HAP-1 (cell line): Measurements from ENCODE around the gene PBX1.
"Not testable (repeated sequence)": the region's sequence is repeated elsewhere in the genome, so short reads cannot be mapped to it uniquely, and the experiment has no call there.

Source experiments
- DNase-seq, 2 experiments: peaks; one replicate each; pipeline ENCODE4 v3.0.0-alpha.2; 2016 to 2020; ENCODE audit warnings: low spot score in 2 of 2
- H3K27me3 ChIP-seq: fragments of 250-450 bp; sonication (Bioruptor Pico); 2 replicates; pipeline ENCODE4 v1.5.1; 2020; ENCODE audit warnings: low read depth, mild to moderate bottlenecking, moderate library complexity
- H3K36me3 ChIP-seq: fragments of 250-450 bp; sonication (Bioruptor Pico); replicated peaks from 2 replicates; pipeline ENCODE4 v1.5.1; 2020; ENCODE audit warnings: mild to moderate bottlenecking
- H3K4me1 ChIP-seq: fragments of 250-450 bp; sonication (Bioruptor Pico); 2 replicates; pipeline ENCODE4 v1.5.1; 2020; ENCODE audit warnings: mild to moderate bottlenecking
- H3K4me3 ChIP-seq: fragments of 250-450 bp; sonication (Bioruptor Pico); 2 replicates; pipeline ENCODE4 v1.5.1; 2020; ENCODE audit warnings: mild to moderate bottlenecking, moderate library complexity
- H3K9me3 ChIP-seq: fragments of 250-450 bp; sonication (Bioruptor Pico); 2 replicates; pipeline ENCODE4 v1.5.1; 2020; ENCODE audit warnings: mild to moderate bottlenecking, moderate library complexity
- in situ Hi-C: fragments of 300-500 bp; cut with MboI; formaldehyde crosslinking; loops from 3 replicates; pipeline ENCODE4 v1.14.3; 2020; ENCODE audit warnings: low sequenced_read_pairs, inconsistent platforms, mixed read lengths

PBX1 gene

GRCh38 chr1:164558461-164559341 lies at the start of gene PBX1:
PBX1 (plus strand) TSS chr1:164559184.
- DNase-seq: peak; percentile 98 to 99
- no peaks in the 10 kb centered on the region for H3K9me3 ChIP-seq
- no peaks in the 10 kb centered on the region for H3K36me3 ChIP-seq
- in situ Hi-C loops: no loop called here
- no peaks in the 10 kb centered on the region for H3K27me3 ChIP-seq
- peak within 1 kb of the TSS; percentile 40 for H3K4me3 ChIP-seq
- peaks cover 21% of the 10 kb centered on the region for H3K4me1 ChIP-seq

- no peaks in the 10 kb centered on the region for H3K9me3 ChIP-seq
- in situ Hi-C loops: no loop called here
- H3K4me3 ChIP-seq: no peak overlapping the region
- no peaks in the 10 kb centered on the region for H3K36me3 ChIP-seq
- DNase-seq: no peak
- H3K27me3 ChIP-seq: 0 out of 2 replicates have a peak, but pooled peaks cover 2% of the 10 kb centered on the region
- H3K4me1 ChIP-seq: no peaks in the 10 kb centered on the region
Measured at GRCh38 chr1:164510435-164510834, 48.5 kb upstream of the PBX1 start.

GRCh38 chr1:164511001-164511705 lies 47.8 kb upstream of the PBX1 start:
- DNase-seq: no peak
- no peaks in the 10 kb centered on the region for H3K9me3 ChIP-seq
- H3K36me3 ChIP-seq: no peaks in the 10 kb centered on the region
- in situ Hi-C loops: no loop called here
- no peak overlapping the region for H3K4me3 ChIP-seq
- 0 out of 2 replicates have a peak, but pooled peaks cover 2% of the 10 kb centered on the region for H3K27me3 ChIP-seq
- H3K4me1 ChIP-seq: no peaks in the 10 kb centered on the region

GRCh38 chr1:164515231-164515630 lies 43.8 kb upstream of the PBX1 start:
- in situ Hi-C loops: no loop called here
- no peaks in the 10 kb centered on the region for H3K4me1 ChIP-seq
- H3K36me3 ChIP-seq: no peaks in the 10 kb centered on the region
- H3K27me3 ChIP-seq: peaks cover 7% of the 10 kb centered on the region
- no peaks in the 10 kb centered on the region for H3K9me3 ChIP-seq
- H3K4me3 ChIP-seq: no peak overlapping the region
- DNase-seq: no peak

GRCh38 chr1:164515711-164516331 lies 43.2 kb upstream of the PBX1 start:
- H3K9me3 ChIP-seq: no peaks in the 10 kb centered on the region
- no peak overlapping the region for H3K4me3 ChIP-seq
- H3K36me3 ChIP-seq: no peaks in the 10 kb centered on the region
- in situ Hi-C loops: no loop called here
- peaks cover 7% of the 10 kb centered on the region for H3K27me3 ChIP-seq
- DNase-seq: no peak
- no peaks in the 10 kb centered on the region for H3K4me1 ChIP-seq

- no peaks in the 10 kb centered on the region for H3K36me3 ChIP-seq
- no peaks in the 10 kb centered on the region for H3K4me1 ChIP-seq
- in situ Hi-C loops: no loop called here
- peaks cover 7% of the 10 kb centered on the region for H3K27me3 ChIP-seq
- DNase-seq: no peak
- no peak overlapping the region for H3K4me3 ChIP-seq
- H3K9me3 ChIP-seq: no peaks in the 10 kb centered on the region
Measured at GRCh38 chr1:164516591-164516990, 42.4 kb upstream of the PBX1 start.

- H3K4me1 ChIP-seq: no peaks in the 10 kb centered on the region
- no peak for DNase-seq
- in situ Hi-C loops: no loop called here
- H3K9me3 ChIP-seq: no peaks in the 10 kb centered on the region
- H3K36me3 ChIP-seq: no peaks in the 10 kb centered on the region
- peaks cover 7% of the 10 kb centered on the region for H3K27me3 ChIP-seq
- H3K4me3 ChIP-seq: no peak overlapping the region
Measured at GRCh38 chr1:164518692-164519332, 40.2 kb upstream of the PBX1 start.

GRCh38 chr1:164519426-164519825 lies 39.6 kb upstream of the PBX1 start:
- Histone ChIP-seq H3K4me1 (no peaks in the 10 kb centered on the region), H3K9me3 (no peaks in the 10 kb centered on the region), H3K36me3 (no peaks in the 10 kb centered on the region), H3K27me3 (peaks cover 7% of the 10 kb centered on the region), H3K4me3 (no peak overlapping the region)
- in situ Hi-C loops: no loop called here
- no peak for DNase-seq

GRCh38 chr1:164524810-164525209 lies 34.2 kb upstream of the PBX1 start:
- Histone ChIP-seq H3K9me3 (no peaks in the 10 kb centered on the region; the same call in 1 of the 2 replicates), H3K4me1 (no peaks in the 10 kb centered on the region), H3K27me3 (no peaks in the 10 kb centered on the region), H3K4me3 (no peak overlapping the region), H3K36me3 (no peaks in the 10 kb centered on the region)
- DNase-seq: no peak
- in situ Hi-C loops: no loop called here

- Histone ChIP-seq H3K9me3 (no peaks in the 10 kb centered on the region), H3K4me3 (no peak overlapping the region), H3K4me1 (no peaks in the 10 kb centered on the region), H3K36me3 (no peaks in the 10 kb centered on the region), H3K27me3 (no peaks in the 10 kb centered on the region)
- in situ Hi-C loops: no loop called here
- DNase-seq: no peak
Measured at GRCh38 chr1:164534863-164535610, 23.9 kb upstream of the PBX1 start.

GRCh38 chr1:164552463-164552988 lies 6.5 kb upstream of the PBX1 start:
- H3K4me3 ChIP-seq, H3K4me1 ChIP-seq, H3K36me3 ChIP-seq, H3K27me3 ChIP-seq, H3K9me3 ChIP-seq, in situ Hi-C loops, DNase-seq: not testable (repeated sequence)

- H3K36me3 ChIP-seq: no peaks in the 10 kb centered on the region
- no peak overlapping the region for H3K4me3 ChIP-seq
- in situ Hi-C loops: no loop called here
- peaks cover 10% of the 10 kb centered on the region for H3K4me1 ChIP-seq
- no peaks in the 10 kb centered on the region for H3K27me3 ChIP-seq
- no peak for DNase-seq
- H3K9me3 ChIP-seq: peaks cover 2% of the 10 kb centered on the region; the same call in 1 of the 2 replicates
Measured at GRCh38 chr1:164557270-164557669, 1.7 kb upstream of the PBX1 start.
